HepG2 (cell line): ENCODE data around the gene TIMELESS. TPM values are rescaled to one million over a fixed set of nuclear protein-coding genes. Genes with fewer than 3 reads are reported as not detected.

Source experiments
- AGO2 ChIP-seq: fragments of 200-400 bp; formaldehyde crosslinking; optimal IDR thresholded peaks from 2 replicates; pipeline ENCODE3; 2017; ENCODE audit warnings: mild to moderate bottlenecking, low read depth, low read length, moderate library complexity
- ARHGAP35 ChIP-seq: sonication (generic); formaldehyde crosslinking; IDR thresholded peaks from 2 replicates; pipeline ENCODE4 v1.9.0; 2022; ENCODE audit warnings: mild to moderate bottlenecking, inconsistent platforms, moderate library complexity, missing genetic modification reagents, borderline replicate concordance
- GABPB1 ChIP-seq: IDR thresholded peaks from 2 replicates; pipeline ENCODE4 v1.6.1; 2016; ENCODE audit warnings: mild to moderate bottlenecking, missing genetic modification reagents, moderate library complexity, missing compliant biosample characterization
- HMG20B ChIP-seq: conservative IDR thresholded peaks from 2 replicates; pipeline ENCODE4 v1.6.1; 2016; ENCODE audit warnings: missing genetic modification reagents, missing compliant biosample characterization
- KLF13 ChIP-seq: sonication (generic); formaldehyde crosslinking; IDR thresholded peaks from 2 replicates; pipeline ENCODE4 v1.4.0; 2020; ENCODE audit warnings: mild to moderate bottlenecking, missing genetic modification reagents
- LCORL ChIP-seq, 2 experiments: fragments of 450-650 bp in 1 of 2; sonication (generic) in 1 of 2; formaldehyde crosslinking in 1 of 2; IDR thresholded peaks; 2 replicates each; pipeline versions ENCODE4 v1.5.0 to v1.6.1; 2017 to 2020; ENCODE audit warnings: antibody characterized with exemption in 1 of 2, missing genetic modification reagents in 1 of 2
- NCOA1 ChIP-seq: sonication (generic); formaldehyde crosslinking; IDR thresholded peaks from 2 replicates; pipeline ENCODE4 v1.9.0; 2021; ENCODE audit warnings: missing genetic modification reagents
- NFE2 ChIP-seq: sonication (generic); formaldehyde crosslinking; IDR thresholded peaks from 2 replicates; pipeline ENCODE4 v1.4.0; 2020; ENCODE audit warnings: missing genetic modification reagents
- NRL ChIP-seq: sonication (generic); formaldehyde crosslinking; IDR thresholded peaks from 2 replicates; pipeline ENCODE4 v1.5.0; 2020; ENCODE audit warnings: missing genetic modification reagents, mild to moderate bottlenecking, moderate library complexity, borderline replicate concordance
- PHF8 ChIP-seq: sonication (generic); formaldehyde crosslinking; IDR thresholded peaks from 2 replicates; pipeline ENCODE4 v1.5.0; 2020; ENCODE audit warnings: missing genetic modification reagents
- TBX3 ChIP-seq: fragments of 450-650 bp; IDR thresholded peaks from 2 replicates; pipeline ENCODE4 v1.6.1; 2017; ENCODE audit warnings: antibody characterized with exemption, mild to moderate bottlenecking, inconsistent platforms, borderline replicate concordance
- ZMYM3 ChIP-seq: sonication (generic); formaldehyde crosslinking; IDR thresholded peaks from 2 replicates; pipeline ENCODE4 v1.5.1; 2020; ENCODE audit warnings: mild to moderate bottlenecking, missing genetic modification reagents
- ZNF232 ChIP-seq: sonication (generic); formaldehyde crosslinking; IDR thresholded peaks from 2 replicates; pipeline ENCODE4 v1.4.0; 2020; ENCODE audit warnings: missing genetic modification reagents, borderline replicate concordance
- ZNF556 ChIP-seq: sonication (generic); formaldehyde crosslinking; IDR thresholded peaks from 2 replicates; pipeline ENCODE4 v1.4.0; 2020; ENCODE audit warnings: mild to moderate bottlenecking, missing genetic modification reagents, borderline replicate concordance
- ZNF746 ChIP-seq: sonication (generic); formaldehyde crosslinking; IDR thresholded peaks from 2 replicates; pipeline ENCODE4 v1.8.0; 2022; ENCODE audit warnings: mild to moderate bottlenecking, missing genetic modification reagents
- ZNF772 ChIP-seq: sonication (generic); formaldehyde crosslinking; IDR thresholded peaks from 2 replicates; pipeline ENCODE4 v1.5.0; 2020; ENCODE audit warnings: mild to moderate bottlenecking, missing genetic modification reagents
- ZNF841 ChIP-seq: sonication (generic); formaldehyde crosslinking; IDR thresholded peaks from 2 replicates; pipeline ENCODE4 v1.8.1; 2023; ENCODE audit warnings: missing genetic modification reagents, borderline replicate concordance
- ZNF878 ChIP-seq: sonication (generic); formaldehyde crosslinking; IDR thresholded peaks from 2 replicates; pipeline ENCODE4 v1.8.1; 2023; ENCODE audit warnings: mild to moderate bottlenecking, missing genetic modification reagents, moderate library complexity
- polyA plus RNA-seq, 8 experiments: library from polyadenylated mRNA; depleted of rRNA in 3 of 8; stranded (reverse) in 7 of 8; unstranded in 1 of 8; fragments of >200 nt; fragmentation: Illumina TruSeq in 4 of 8; extraction: Trizol in 4 of 8; gene quantifications; 2 replicates each; pipeline versions ENCODE4 v1.2.1 to v1.2.3, GENCODE V29; 2011 to 2016; ENCODE audit warnings: low read depth in 4 of 8, missing spikeins in 1 of 8, mixed read lengths in 1 of 8; ENCODE audit not compliant: insufficient read depth in 1 of 8
- total RNA-seq, 5 experiments: library from RNA; depleted of rRNA; stranded (reverse); fragments of >200 nt; fragmentation: Illumina TruSeq; extraction: Trizol; gene quantifications; 2 replicates each; pipeline ENCODE4 v1.2.3, GENCODE V29; 2016; ENCODE audit warnings: low read depth in 1 of 5
- TF ChIP-seq, protein P1 (sequence below): IDR thresholded peaks from 2 replicates; pipeline ENCODE4 v1.6.1; 2018; ENCODE audit warnings: missing genetic modification reagents
- TF ChIP-seq, protein P2 (sequence below): sonication (generic); formaldehyde crosslinking; conservative IDR thresholded peaks from 2 replicates; pipeline ENCODE4 v1.4.0; 2020; ENCODE audit warnings: mild to moderate bottlenecking, missing genetic modification reagents, moderate library complexity

The TIMELESS gene
- total and polyA plus RNA-seq, 2 of the 13 experiments (the other 11 are each of a cell fraction or from before 2014, with no cell fraction given) = 4.0 to 20.3 TPM

DNA sequence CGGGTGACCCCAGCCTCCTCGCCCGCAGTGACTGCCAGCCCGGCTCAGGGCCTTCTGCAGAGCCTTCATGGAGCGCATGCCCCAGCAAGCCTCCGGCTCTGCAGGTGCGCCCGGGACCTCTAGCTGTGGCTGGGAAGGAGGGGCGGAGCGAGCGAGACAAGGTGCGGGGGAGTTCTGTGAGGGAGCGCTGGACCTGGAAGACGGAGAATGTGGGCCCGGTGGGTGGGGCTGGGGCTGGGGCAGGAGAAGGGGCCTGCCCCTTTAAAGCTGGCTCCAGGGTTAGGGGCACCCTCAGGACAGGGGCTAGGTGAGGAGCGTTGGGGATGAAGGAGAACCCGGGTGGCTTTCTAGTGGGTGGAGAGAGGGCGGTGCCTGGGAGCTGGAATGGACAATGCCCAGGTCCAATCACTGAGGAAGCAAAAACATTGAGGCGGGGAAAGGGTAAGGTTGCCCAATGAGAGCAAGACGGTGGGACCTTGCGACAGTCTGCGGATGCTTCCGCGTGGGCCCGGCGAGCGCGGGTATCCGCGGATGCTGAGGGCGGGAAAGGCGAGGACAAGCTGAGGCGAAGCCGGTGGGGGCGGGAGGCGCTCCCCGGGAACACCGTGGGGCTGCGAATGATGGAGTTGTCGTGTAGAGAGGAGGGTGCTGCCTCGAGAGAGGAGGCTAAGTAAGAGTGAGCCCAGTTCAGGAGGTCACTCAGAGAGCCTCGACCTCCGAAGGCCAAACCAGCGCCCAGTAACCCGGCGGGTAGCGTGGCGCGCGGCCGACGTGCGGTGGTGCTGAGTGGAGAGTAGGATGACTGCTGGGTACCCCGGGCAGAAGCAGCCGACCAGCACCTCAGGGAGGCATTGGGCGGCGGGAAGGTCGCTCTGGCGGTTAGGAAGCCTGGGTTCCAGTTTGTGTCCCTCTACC, 39.1 kb upstream of the TIMELESS start, which contains the start of gene GLS2 (continued):
- peak; percentile 97 for TF ChIP-seq NRL (CRISPR knock-in tag)
- TF ChIP-seq ZNF772 = peak; percentile 90
- no peak; the same call in 1 of the 2 replicates for TF ChIP-seq ARHGAP35 (CRISPR knock-in tag)
- peak; percentile 86 for TF ChIP-seq ZNF878 (CRISPR knock-in tag)
- no peak for TF ChIP-seq ZNF556 (CRISPR knock-in tag)
- TF ChIP-seq, protein P1, sequence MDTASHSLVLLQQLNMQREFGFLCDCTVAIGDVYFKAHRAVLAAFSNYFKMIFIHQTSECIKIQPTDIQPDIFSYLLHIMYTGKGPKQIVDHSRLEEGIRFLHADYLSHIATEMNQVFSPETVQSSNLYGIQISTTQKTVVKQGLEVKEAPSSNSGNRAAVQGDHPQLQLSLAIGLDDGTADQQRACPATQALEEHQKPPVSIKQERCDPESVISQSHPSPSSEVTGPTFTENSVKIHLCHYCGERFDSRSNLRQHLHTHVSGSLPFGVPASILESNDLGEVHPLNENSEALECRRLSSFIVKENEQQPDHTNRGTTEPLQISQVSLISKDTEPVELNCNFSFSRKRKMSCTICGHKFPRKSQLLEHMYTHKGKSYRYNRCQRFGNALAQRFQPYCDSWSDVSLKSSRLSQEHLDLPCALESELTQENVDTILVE (CRISPR knock-in tag) = peak; percentile 68; the same call in 1 of the 2 replicates
- TF ChIP-seq, protein P2, sequence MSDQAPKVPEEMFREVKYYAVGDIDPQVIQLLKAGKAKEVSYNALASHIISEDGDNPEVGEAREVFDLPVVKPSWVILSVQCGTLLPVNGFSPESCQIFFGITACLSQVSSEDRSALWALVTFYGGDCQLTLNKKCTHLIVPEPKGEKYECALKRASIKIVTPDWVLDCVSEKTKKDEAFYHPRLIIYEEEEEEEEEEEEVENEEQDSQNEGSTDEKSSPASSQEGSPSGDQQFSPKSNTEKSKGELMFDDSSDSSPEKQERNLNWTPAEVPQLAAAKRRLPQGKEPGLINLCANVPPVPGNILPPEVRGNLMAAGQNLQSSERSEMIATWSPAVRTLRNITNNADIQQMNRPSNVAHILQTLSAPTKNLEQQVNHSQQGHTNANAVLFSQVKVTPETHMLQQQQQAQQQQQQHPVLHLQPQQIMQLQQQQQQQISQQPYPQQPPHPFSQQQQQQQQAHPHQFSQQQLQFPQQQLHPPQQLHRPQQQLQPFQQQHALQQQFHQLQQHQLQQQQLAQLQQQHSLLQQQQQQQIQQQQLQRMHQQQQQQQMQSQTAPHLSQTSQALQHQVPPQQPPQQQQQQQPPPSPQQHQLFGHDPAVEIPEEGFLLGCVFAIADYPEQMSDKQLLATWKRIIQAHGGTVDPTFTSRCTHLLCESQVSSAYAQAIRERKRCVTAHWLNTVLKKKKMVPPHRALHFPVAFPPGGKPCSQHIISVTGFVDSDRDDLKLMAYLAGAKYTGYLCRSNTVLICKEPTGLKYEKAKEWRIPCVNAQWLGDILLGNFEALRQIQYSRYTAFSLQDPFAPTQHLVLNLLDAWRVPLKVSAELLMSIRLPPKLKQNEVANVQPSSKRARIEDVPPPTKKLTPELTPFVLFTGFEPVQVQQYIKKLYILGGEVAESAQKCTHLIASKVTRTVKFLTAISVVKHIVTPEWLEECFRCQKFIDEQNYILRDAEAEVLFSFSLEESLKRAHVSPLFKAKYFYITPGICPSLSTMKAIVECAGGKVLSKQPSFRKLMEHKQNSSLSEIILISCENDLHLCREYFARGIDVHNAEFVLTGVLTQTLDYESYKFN (CRISPR knock-in tag) = no peak; the same call in 1 of the 2 replicates
- TF ChIP-seq KLF13 = peak; percentile 84; the same call in 1 of the 2 replicates
- peak; percentile 81 for TF ChIP-seq GABPB1 (CRISPR knock-in tag)
- peak; percentile 76; the same call in 1 of the 2 replicates for TF ChIP-seq ZNF841 (CRISPR knock-in tag)
- TF ChIP-seq LCORL (IDR thresholded peaks at IDR 0.05) = no peak
- no peak for TF ChIP-seq LCORL (CRISPR knock-in tag; IDR thresholded peaks at IDR 0.05)
- TF ChIP-seq HMG20B (CRISPR knock-in tag) = 0 out of 2 replicates have a peak, but pooled peaks have one; percentile 49
- TF ChIP-seq PHF8 (CRISPR knock-in tag) = peak; percentile 80; the same call in 1 of the 2 replicates
- TF ChIP-seq TBX3 = no peak
- TF ChIP-seq ZNF232 (CRISPR knock-in tag) = peak; percentile 96
- no peak for TF ChIP-seq ZMYM3 (CRISPR knock-in tag)
- 0 out of 2 replicates have a peak, but pooled peaks have one; percentile 35 for TF ChIP-seq NFE2 (CRISPR knock-in tag)
- no peak for TF ChIP-seq AGO2
- TF ChIP-seq NCOA1 (CRISPR knock-in tag) = peak; percentile 77; the same call in 1 of the 2 replicates
- peak; percentile 68; the same call in 1 of the 2 replicates for TF ChIP-seq ZNF746 (CRISPR knock-in tag)
